Thymus (tissue), 11 donors: ENCODE measurements around the gene CHST3. TPM values are rescaled to one million over a fixed set of nuclear protein-coding genes. Genes with fewer than 3 reads are reported as not detected.
"Not testable (repeated sequence)": the region's sequence is repeated elsewhere in the genome, so short reads cannot be mapped to it uniquely, and the experiment has no call there.

ENCODE experiments used
- DNase-seq, 9 donors: peaks; one replicate each; pipeline ENCODE4 v3.0.0-alpha.2; 2013; ENCODE audit warnings: low spot score in 9 of 9, low read depth in 6 of 9, missing footprints in 1 of 9
- H3K27ac ChIP-seq, 2 donors: one replicate each; pipeline ENCODE4 v1.5.1; 2013; ENCODE audit warnings: control low read depth in 1 of 2, low read depth in 1 of 2, low read length in 1 of 2, mild to moderate bottlenecking in 1 of 2, moderate library complexity in 1 of 2
- H3K27me3 ChIP-seq, 2 donors: one replicate each; pipeline ENCODE4 v1.5.1; 2013; ENCODE audit warnings: low read length in 1 of 2; ENCODE audit not compliant: control insufficient read depth in 2 of 2, insufficient read depth in 1 of 2
- H3K36me3 ChIP-seq, 2 donors: one replicate each; pipeline ENCODE4 v1.5.1; 2013; ENCODE audit warnings: low read length in 1 of 2, mild to moderate bottlenecking in 1 of 2, moderate library complexity in 1 of 2; ENCODE audit not compliant: control insufficient read depth in 2 of 2, insufficient read depth in 2 of 2
- H3K4me1 ChIP-seq, 2 donors: one replicate each; pipeline ENCODE4 v1.5.1; 2013; ENCODE audit warnings: low read length in 2 of 2; ENCODE audit not compliant: control insufficient read depth in 2 of 2, insufficient read depth in 2 of 2
- H3K4me3 ChIP-seq, 2 donors: one replicate each; pipeline ENCODE4 v1.5.1; 2013; ENCODE audit warnings: low read length in 2 of 2, control low read depth in 1 of 2, mild to moderate bottlenecking in 1 of 2
- H3K9me3 ChIP-seq, 2 donors: one replicate each; pipeline ENCODE4 v1.5.1; 2013; ENCODE audit warnings: low read length in 1 of 2, mild to moderate bottlenecking in 1 of 2; ENCODE audit not compliant: control insufficient read depth in 2 of 2, insufficient read depth in 1 of 2
- WGBS: extraction: QIAGEN DNeasy Blood & Tissue Kit; methylation state at CpG from one replicate; pipeline ENCODE4 v1.1.7; 2013; 5-methylcytosine and 5-hydroxymethylcytosine counted together
- polyA plus RNA-seq: library from polyadenylated mRNA; stranded (reverse); fragments of 200-250 nt; gene quantifications from one replicate; pipeline ENCODE4 v1.2.3, GENCODE V29; 2013
- total RNA-seq: library from RNA; stranded (reverse); fragments of 120-200 nt; gene quantifications from one replicate; pipeline ENCODE4 v1.2.4, GENCODE V29; 2013
- donor health status: healthy.

The CHST3 gene
- total and polyA plus RNA-seq, 2 donors = 2.5 to 5.9 TPM

DNA sequence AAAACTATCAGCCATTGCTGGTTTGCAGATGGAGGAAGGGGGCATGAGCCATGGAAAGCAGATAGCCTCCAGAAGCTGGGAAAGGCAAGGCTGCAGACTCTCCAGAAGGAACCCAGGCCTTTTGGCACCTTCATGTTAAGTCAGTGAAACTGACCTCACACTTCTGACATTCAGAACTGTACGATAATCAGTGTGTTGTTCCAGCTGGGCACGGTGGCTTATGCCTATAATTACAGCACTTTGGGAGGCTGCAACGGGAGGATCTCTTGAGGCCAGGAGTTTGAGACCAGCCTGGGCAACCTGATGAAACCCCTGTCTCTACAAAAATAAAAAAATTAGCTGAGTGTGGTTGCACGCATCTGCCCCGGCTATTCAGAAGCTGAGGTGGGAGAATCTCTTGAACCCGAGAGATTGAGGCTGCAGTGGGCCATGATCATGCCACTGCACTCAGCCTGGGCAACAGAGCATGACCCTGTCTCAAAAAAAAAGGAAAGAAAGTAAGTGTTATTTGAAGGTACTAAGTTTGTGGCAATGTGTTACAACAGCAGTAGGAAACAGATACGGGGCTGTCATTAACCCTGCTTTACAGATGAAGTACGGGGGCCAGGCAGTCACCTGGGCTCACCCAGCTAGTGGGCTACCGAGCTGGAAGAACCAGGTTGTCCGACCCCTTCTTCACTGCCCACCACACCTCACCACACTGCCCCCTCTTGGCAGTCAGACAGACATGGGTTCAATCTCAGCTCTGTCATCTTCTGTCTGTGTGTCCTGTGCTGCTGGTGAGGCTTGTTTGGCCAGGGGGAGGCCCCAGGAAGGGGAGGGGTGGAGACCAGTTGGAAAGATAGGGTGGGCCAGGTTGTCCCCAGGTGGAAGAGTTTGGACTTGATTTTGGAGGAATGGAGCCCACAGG is 18.3 kb downstream of the CHST3 start:
- WGBS = 91% methylated on average over 10 of the region's 10 CpGs
- no peak overlapping the region for H3K27ac ChIP-seq

GRCh38 chr10:71984126-71984808 is 20.1 kb downstream of the CHST3 start:
- Histone ChIP-seq H3K36me3 (no peaks in the 10 kb centered on the region), H3K27ac (no peak overlapping the region), H3K4me3 (no peak overlapping the region), H3K27me3 (no peaks in the 10 kb centered on the region), H3K4me1 (peaks cover 0 to 14% of the 10 kb centered on the region in 2 donors), H3K9me3 (no peaks in the 10 kb centered on the region)
- no peak for DNase-seq
- WGBS = 98% methylated on average over 15 of the region's 15 CpGs

More for the DNA sequence above, 18.3 kb downstream of the CHST3 start:
- H3K36me3 ChIP-seq = no peaks in the 10 kb centered on the region
- H3K9me3 ChIP-seq = no peaks in the 10 kb centered on the region
- DNase-seq = no peak
- no peaks in the 10 kb centered on the region for H3K27me3 ChIP-seq
- H3K4me1 ChIP-seq = peaks cover 0 to 19% of the 10 kb centered on the region in 2 donors
- H3K4me3 ChIP-seq = no peak overlapping the region

- Histone ChIP-seq H3K4me1 (peaks cover 0 to 14% of the 10 kb centered on the region in 2 donors), H3K9me3 (no peaks in the 10 kb centered on the region), H3K4me3 (no peak overlapping the region), H3K27ac (peak overlapping the region in 1 of 2 donors; percentile 19), H3K27me3 (no peaks in the 10 kb centered on the region), H3K36me3 (no peaks in the 10 kb centered on the region)
- WGBS = 95% methylated on average over 9 of the region's 9 CpGs
- DNase-seq = no peak
Observed at GRCh38 chr10:71984809-71985388, 20.7 kb downstream of the CHST3 start.

DNA sequence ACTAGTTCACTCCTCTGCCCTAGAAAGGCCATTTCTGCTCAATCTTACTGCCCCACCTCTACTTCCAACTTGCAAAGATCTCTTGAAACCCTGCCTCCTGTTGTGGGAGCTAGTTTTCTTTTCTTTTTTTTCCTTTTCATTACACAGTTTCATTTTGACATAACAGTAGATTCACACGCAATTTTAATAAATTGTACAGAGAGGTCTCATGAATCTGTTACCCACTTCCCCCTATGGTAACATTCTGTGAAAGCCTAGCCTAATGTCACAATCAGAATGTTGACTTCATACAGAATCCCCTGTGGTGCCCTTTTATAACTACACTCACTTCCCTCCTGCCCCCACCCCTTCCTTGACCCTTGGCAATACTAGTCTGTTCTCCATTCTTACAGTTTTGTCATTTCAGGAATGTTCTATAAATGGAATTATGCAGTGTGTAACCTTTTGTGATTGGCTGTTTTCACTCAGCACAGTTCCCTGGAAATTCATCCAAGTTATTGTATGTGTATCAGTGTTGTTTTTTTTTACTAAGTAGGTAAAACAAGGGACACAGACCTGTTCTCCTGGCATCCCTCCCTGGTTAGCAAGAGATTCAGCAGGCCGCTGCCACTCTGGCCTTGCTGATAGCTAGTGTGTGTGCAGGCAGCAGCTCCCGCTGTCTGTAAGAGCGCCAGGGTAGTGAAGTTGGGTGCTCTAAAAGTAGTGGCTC is 21.5 kb downstream of the CHST3 start:
- H3K9me3 ChIP-seq = no peaks in the 10 kb centered on the region
- H3K4me3 ChIP-seq = no peak overlapping the region
- DNase-seq = no peak
- 91% methylated on average over 4 of the region's 4 CpGs for WGBS
- no peaks in the 10 kb centered on the region for H3K27me3 ChIP-seq
- no peaks in the 10 kb centered on the region for H3K36me3 ChIP-seq
- H3K27ac ChIP-seq = peak overlapping the region; percentile 32 to 59
- peaks cover 0 to 12% of the 10 kb centered on the region in 2 donors for H3K4me1 ChIP-seq

GRCh38 chr10:71988895-71989294 is 24.7 kb downstream of the CHST3 start:
- not testable (repeated sequence) for H3K4me3 ChIP-seq, H3K27ac ChIP-seq, H3K36me3 ChIP-seq, H3K9me3 ChIP-seq, H3K4me1 ChIP-seq, H3K27me3 ChIP-seq, DNase-seq
- WGBS = 97% methylated on average over 6 of the region's 6 CpGs

GRCh38 chr10:71989661-71990454 is 25.7 kb downstream of the CHST3 start:
- no peak overlapping the region for H3K27ac ChIP-seq
- H3K4me3 ChIP-seq = no peak overlapping the region
- H3K36me3 ChIP-seq = no peaks in the 10 kb centered on the region
- H3K9me3 ChIP-seq = no peaks in the 10 kb centered on the region
- 83% methylated on average over 6 of the region's 6 CpGs for WGBS
- H3K4me1 ChIP-seq = peaks cover 0 to 7% of the 10 kb centered on the region in 2 donors
- no peak for DNase-seq
- no peaks in the 10 kb centered on the region for H3K27me3 ChIP-seq

DNA sequence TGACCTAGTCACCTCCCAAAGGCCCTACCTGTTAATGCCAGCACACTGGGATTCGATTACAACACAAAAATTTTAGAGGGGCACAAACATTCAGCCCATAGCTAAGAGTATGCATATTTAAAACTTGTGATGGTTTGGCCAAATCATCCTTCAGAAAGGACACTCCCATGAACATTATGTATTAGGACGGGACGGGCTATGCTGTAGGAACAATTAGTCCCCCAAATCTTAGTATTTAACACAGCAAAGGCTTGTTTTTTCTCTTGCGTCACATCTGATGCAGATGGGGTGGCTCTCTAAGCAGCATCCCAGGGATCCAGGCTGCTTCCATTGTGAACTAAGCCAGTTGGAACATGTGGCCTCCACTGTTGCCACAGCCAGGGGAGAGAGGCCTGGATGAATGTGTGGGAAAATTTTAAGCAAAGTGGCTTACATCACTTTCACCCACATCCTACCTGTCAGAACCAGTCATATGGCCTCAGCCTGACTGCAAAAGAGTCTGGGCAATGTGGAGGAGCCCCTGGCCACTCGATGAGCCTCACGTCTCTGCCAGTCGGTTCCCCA is 26.6 kb downstream of the CHST3 start:
- Histone ChIP-seq H3K9me3 (no peaks in the 10 kb centered on the region), H3K36me3 (no peaks in the 10 kb centered on the region), H3K4me1 (peaks cover 0 to 2% of the 10 kb centered on the region in 2 donors), H3K27ac (peak overlapping the region in 1 of 2 donors; percentile 46), H3K4me3 (no peak overlapping the region), H3K27me3 (no peaks in the 10 kb centered on the region)
- WGBS = 94% methylated on average over 7 of the region's 7 CpGs
- DNase-seq = no peak

- no peaks in the 10 kb centered on the region for H3K36me3 ChIP-seq
- H3K27ac ChIP-seq = no peak overlapping the region
- no peaks in the 10 kb centered on the region for H3K9me3 ChIP-seq
- H3K27me3 ChIP-seq = no peaks in the 10 kb centered on the region
- H3K4me1 ChIP-seq = peaks cover 0 to 24% of the 10 kb centered on the region in 2 donors
- WGBS = 98% methylated on average over 3 of the region's 3 CpGs
- H3K4me3 ChIP-seq = no peak overlapping the region
- DNase-seq = no peak
Observed at GRCh38 chr10:71995449-71995848, 31.3 kb downstream of the CHST3 start.
